Skeletal muscle satellite cell (primary cell): ENCODE results near the gene ERICH4.
A peak's percentile ranks its signal among the peaks of the same experiment; 100 is the strongest.
"Not testable (repeated sequence)": the region's sequence is repeated elsewhere in the genome, so short reads cannot be mapped to it uniquely, and the experiment has no call there.

Source experiments
- H3K27me3 ChIP-seq: 2 replicates; pipeline ENCODE4 v1.7.0; 2013; ENCODE audit warnings: low read length; ENCODE audit not compliant: control insufficient read depth, insufficient read depth
- H3K36me3 ChIP-seq: 2 replicates; pipeline ENCODE4 v1.7.0; 2013; ENCODE audit warnings: mild to moderate bottlenecking, control low read depth, low read length; ENCODE audit not compliant: insufficient read depth
- H3K4me1 ChIP-seq: 2 replicates; pipeline ENCODE4 v1.7.0; 2013; ENCODE audit warnings: low read length; ENCODE audit not compliant: control insufficient read depth, insufficient read depth
- H3K4me2 ChIP-seq: 2 replicates; pipeline ENCODE4 v1.7.0; 2013; ENCODE audit warnings: mild to moderate bottlenecking, low read length
- H3K4me3 ChIP-seq: 2 replicates; pipeline ENCODE4 v1.7.0; 2013; ENCODE audit warnings: low read length
- H3K9ac ChIP-seq: 2 replicates; pipeline ENCODE4 v1.7.0; 2013; ENCODE audit warnings: mild to moderate bottlenecking, low read depth, low read length, moderate library complexity
- H3K9me3 ChIP-seq: replicated peaks from 2 replicates; pipeline ENCODE4 v1.7.0; 2013; ENCODE audit warnings: mild to moderate bottlenecking, control low read depth, low read length

The ERICH4 gene

GRCh38 chr19:41427647-41428480, 15.1 kb upstream of the ERICH4 start:
- H3K36me3 ChIP-seq = peaks cover 16% of the 10 kb centered on the region
- no peaks in the 10 kb centered on the region for H3K9me3 ChIP-seq
- peaks cover 13% of the 10 kb centered on the region for H3K4me1 ChIP-seq
- H3K4me2 ChIP-seq = peak overlapping the region; percentile 38
- no peak overlapping the region for H3K4me3 ChIP-seq
- H3K27me3 ChIP-seq = no peaks in the 10 kb centered on the region
- H3K9ac ChIP-seq = peak overlapping the region; percentile 13

- peaks cover 13% of the 10 kb centered on the region for H3K4me1 ChIP-seq
- H3K36me3 ChIP-seq = peaks cover 16% of the 10 kb centered on the region
- H3K27me3 ChIP-seq = no peaks in the 10 kb centered on the region
- H3K9me3 ChIP-seq = no peaks in the 10 kb centered on the region
- H3K4me2 ChIP-seq = peak overlapping the region; percentile 38
- no peak overlapping the region for H3K9ac ChIP-seq
- H3K4me3 ChIP-seq = no peak overlapping the region
These were observed 14.5 kb upstream of the ERICH4 start for GRCh38 chr19:41428481-41428859.

GRCh38 chr19:41430922-41431321, 12.0 kb upstream of the ERICH4 start:
- Histone ChIP-seq H3K27me3 (no peaks in the 10 kb centered on the region), H3K9ac (no peak overlapping the region), H3K4me2 (no peak overlapping the region), H3K4me1 (peaks cover 13% of the 10 kb centered on the region), H3K36me3 (peaks cover 11% of the 10 kb centered on the region), H3K4me3 (no peak overlapping the region), H3K9me3 (no peaks in the 10 kb centered on the region)

- peaks cover 11% of the 10 kb centered on the region for H3K36me3 ChIP-seq
- no peak overlapping the region for H3K4me3 ChIP-seq
- H3K4me2 ChIP-seq = no peak overlapping the region
- no peaks in the 10 kb centered on the region for H3K27me3 ChIP-seq
- H3K4me1 ChIP-seq = peaks cover 13% of the 10 kb centered on the region
- no peak overlapping the region for H3K9ac ChIP-seq
- no peaks in the 10 kb centered on the region for H3K9me3 ChIP-seq
These were observed 11.2 kb upstream of the ERICH4 start for GRCh38 chr19:41431426-41432386.

GRCh38 chr19:41433171-41433570, 9.8 kb upstream of the ERICH4 start:
- Histone ChIP-seq H3K27me3 (no peaks in the 10 kb centered on the region), H3K4me1 (peaks cover 5% of the 10 kb centered on the region), H3K9me3 (no peaks in the 10 kb centered on the region), H3K4me2 (no peak overlapping the region), H3K9ac (no peak overlapping the region), H3K36me3 (peaks cover 11% of the 10 kb centered on the region), H3K4me3 (no peak overlapping the region)

GRCh38 chr19:41434450-41434849, 8.5 kb upstream of the ERICH4 start:
- Histone ChIP-seq H3K9me3 (no peaks in the 10 kb centered on the region), H3K4me3 (no peak overlapping the region), H3K36me3 (peaks cover 11% of the 10 kb centered on the region), H3K4me2 (no peak overlapping the region), H3K4me1 (peaks cover 11% of the 10 kb centered on the region), H3K9ac (no peak overlapping the region), H3K27me3 (no peaks in the 10 kb centered on the region)

- H3K9ac ChIP-seq, H3K4me2 ChIP-seq, H3K27me3 ChIP-seq, H3K4me3 ChIP-seq, H3K9me3 ChIP-seq: not testable (repeated sequence)
- Histone ChIP-seq H3K4me1 (peaks cover 15% of the 10 kb centered on the region), H3K36me3 (peaks cover 11% of the 10 kb centered on the region)
These were observed 7.6 kb upstream of the ERICH4 start for GRCh38 chr19:41435376-41435775.

- Histone ChIP-seq H3K4me1 (peaks cover 15% of the 10 kb centered on the region), H3K4me3 (no peak overlapping the region), H3K36me3 (peaks cover 11% of the 10 kb centered on the region), H3K9me3 (no peaks in the 10 kb centered on the region), H3K27me3 (no peaks in the 10 kb centered on the region), H3K9ac (no peak overlapping the region), H3K4me2 (no peak overlapping the region)
These were observed 6.9 kb upstream of the ERICH4 start for GRCh38 chr19:41435936-41436673.

- Histone ChIP-seq H3K4me2 (no peak overlapping the region), H3K4me3 (no peak overlapping the region), H3K9me3 (no peaks in the 10 kb centered on the region), H3K9ac (no peak overlapping the region), H3K27me3 (no peaks in the 10 kb centered on the region), H3K4me1 (peaks cover 15% of the 10 kb centered on the region), H3K36me3 (peaks cover 11% of the 10 kb centered on the region)
These were observed 6.3 kb upstream of the ERICH4 start for GRCh38 chr19:41436674-41436951.

GRCh38 chr19:41437944-41438574, 4.9 kb upstream of the ERICH4 start:
- no peak overlapping the region for H3K9ac ChIP-seq
- no peaks in the 10 kb centered on the region for H3K9me3 ChIP-seq
- H3K4me1 ChIP-seq = peaks cover 15% of the 10 kb centered on the region
- H3K4me2 ChIP-seq = peak overlapping the region; percentile 88
- peaks cover 3% of the 10 kb centered on the region for H3K36me3 ChIP-seq
- H3K27me3 ChIP-seq = no peaks in the 10 kb centered on the region
- no peak overlapping the region for H3K4me3 ChIP-seq
